Measurements from ENCODE around the gene COL28A1. TPM values are rescaled to one million over a fixed set of nuclear protein-coding genes. Genes with fewer than 3 reads are reported as not detected.

COL28A1 gene
- polyA plus RNA-seq, 1 experiment = 0.04 TPM

GRCh38 chr7:7569615-7570014, 33.9 kb upstream of the COL28A1 start:
- no peak for TF ChIP-seq CTCF (IDR thresholded peaks at IDR 0.05; ENCODE audit: insufficient read depth, low read depth, low read length)
- no peak for DNase-seq (ENCODE audit: low read depth)
- no peaks in the 10 kb centered on the region for H3K36me3 ChIP-seq (ENCODE audit: control insufficient read depth, insufficient read depth, low read length)
- no peak overlapping the region for H3K4me3 ChIP-seq (ENCODE audit: low read depth, low read length)
- no peaks in the 10 kb centered on the region for H3K27me3 ChIP-seq (ENCODE audit: control insufficient read depth, insufficient read depth, low read length)
- CTCF ChIA-PET = no interaction called here
- POLR2A ChIA-PET = no interaction called here

DNA sequence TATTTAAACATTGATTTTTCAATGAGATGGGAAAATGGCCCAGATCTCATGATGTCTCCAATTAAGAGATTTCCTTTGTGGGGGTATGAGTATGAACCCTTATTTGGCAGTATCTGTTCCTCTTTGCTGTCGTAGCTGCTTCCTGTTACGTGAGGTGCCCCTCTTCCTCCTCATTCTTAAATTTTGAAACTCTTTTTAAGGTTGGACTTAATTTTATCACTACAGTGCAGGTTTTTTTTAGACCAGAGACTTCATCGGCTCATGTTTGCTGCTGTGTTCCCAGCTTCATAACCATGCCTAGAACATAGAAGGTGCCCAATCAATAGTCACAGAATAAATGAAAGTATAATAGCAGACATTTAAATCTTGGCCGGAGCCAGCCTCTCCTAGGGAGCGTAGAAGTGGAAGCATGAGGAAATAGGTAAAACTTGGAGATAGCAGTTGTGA, 33.4 kb upstream of the COL28A1 start:
- POLR2A ChIA-PET = no interaction called here
- Histone ChIP-seq H3K27me3 (ENCODE audit: control insufficient read depth, insufficient read depth, low read length) (no peaks in the 10 kb centered on the region), H3K36me3 (ENCODE audit: control insufficient read depth, insufficient read depth, low read length) (no peaks in the 10 kb centered on the region), H3K4me3 (ENCODE audit: low read depth, low read length) (no peak overlapping the region)
- TF ChIP-seq CTCF (IDR thresholded peaks at IDR 0.05; ENCODE audit: insufficient read depth, low read depth, low read length) = no peak
- no peak for DNase-seq (ENCODE audit: low read depth)
- CTCF ChIA-PET = interaction anchor here (1.1 kb wide), 1 partner anchor 26 kb away, joined by 4 read pairs; no protein-coding TSS in a partner anchor

GRCh38 chr7:7568553-7568952, 32.9 kb upstream of the COL28A1 start:
- DNase-seq (ENCODE audit: low read depth) = no peak
- Histone ChIP-seq H3K4me3 (ENCODE audit: low read depth, low read length) (no peak overlapping the region), H3K27me3 (ENCODE audit: control insufficient read depth, insufficient read depth, low read length) (no peaks in the 10 kb centered on the region), H3K36me3 (ENCODE audit: control insufficient read depth, insufficient read depth, low read length) (no peaks in the 10 kb centered on the region)
- ChIA-PET CTCF (interaction anchor here (1.1 kb wide), 1 partner anchor 26 kb away, joined by 4 read pairs; no protein-coding TSS in a partner anchor), POLR2A (no interaction called here)
- TF ChIP-seq CTCF (IDR thresholded peaks at IDR 0.05; ENCODE audit: insufficient read depth, low read depth, low read length) = no peak

GRCh38 chr7:7567898-7568531, 32.3 kb upstream of the COL28A1 start:
- no peak for DNase-seq (ENCODE audit: low read depth)
- H3K4me3 ChIP-seq (ENCODE audit: low read depth, low read length) = peak overlapping the region; percentile 71
- no peaks in the 10 kb centered on the region for H3K27me3 ChIP-seq (ENCODE audit: control insufficient read depth, insufficient read depth, low read length)
- no peak for TF ChIP-seq CTCF (IDR thresholded peaks at IDR 0.05; ENCODE audit: insufficient read depth, low read depth, low read length)
- ChIA-PET CTCF (interaction anchor here (1.1 kb wide), 1 partner anchor 27 kb away, joined by 4 read pairs; no protein-coding TSS in a partner anchor), POLR2A (no interaction called here)
- no peaks in the 10 kb centered on the region for H3K36me3 ChIP-seq (ENCODE audit: control insufficient read depth, insufficient read depth, low read length)

DNA sequence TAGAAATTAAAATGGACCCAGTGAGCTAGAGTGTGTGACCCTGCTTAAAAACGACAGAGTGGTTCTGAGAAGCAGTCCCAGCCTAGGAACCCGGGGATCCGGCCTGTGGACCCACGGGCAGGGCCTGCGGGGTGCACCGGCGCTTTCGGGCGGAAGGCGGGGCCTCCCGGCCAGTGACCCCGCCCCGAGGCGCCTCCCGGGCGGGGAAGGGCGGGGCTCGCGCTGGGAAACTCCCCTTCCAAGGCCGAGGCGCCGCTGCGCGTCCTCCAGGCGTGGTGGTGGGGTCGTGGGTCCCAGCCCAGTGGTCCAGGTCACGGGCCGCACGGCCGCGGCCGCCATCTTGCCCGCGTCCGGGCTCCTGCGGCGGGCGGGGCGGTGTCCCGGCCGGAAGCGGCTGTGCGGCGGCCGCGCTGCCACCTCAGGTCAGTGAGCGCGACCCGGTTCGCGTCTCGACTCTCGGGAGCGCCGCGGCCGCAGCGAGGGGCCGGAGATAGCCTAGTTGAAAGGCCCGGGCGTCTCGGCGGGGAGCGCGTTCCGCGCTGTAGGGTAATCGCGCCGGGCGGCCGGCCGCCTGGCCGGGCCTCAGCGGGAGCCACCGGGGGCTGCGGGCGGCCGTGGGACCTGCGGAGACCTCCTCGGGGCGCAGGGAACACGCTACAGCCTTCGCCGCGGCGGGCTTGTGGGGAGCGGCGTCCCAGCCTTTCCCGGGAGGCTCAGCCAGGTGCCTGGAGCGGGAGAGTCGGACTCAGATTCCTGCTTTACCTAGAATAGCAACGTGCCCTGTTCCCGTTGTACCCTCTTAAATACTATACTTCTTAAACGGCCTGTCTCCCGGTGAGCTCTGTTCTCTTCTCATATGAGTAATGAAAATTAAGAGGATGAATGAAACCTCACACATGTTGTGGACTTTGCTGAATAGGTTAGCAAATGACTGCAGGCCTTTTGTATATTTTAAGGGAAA, 31.3 kb upstream of the COL28A1 start, which contains the start of gene MIOS:
TSS of gene MIOS (plus strand) at position 234 of the 961 bp plus-strand sequence. CDS start 5,592 bp downstream, outside the sequence.
- TF ChIP-seq CTCF (IDR thresholded peaks at IDR 0.05; ENCODE audit: insufficient read depth, low read depth, low read length) = no peak
- Histone ChIP-seq H3K4me3 (ENCODE audit: low read depth, low read length) (peak within 1 kb of the TSS; percentile 71), H3K36me3 (ENCODE audit: control insufficient read depth, insufficient read depth, low read length) (no peaks in the 10 kb centered on the region), H3K27me3 (ENCODE audit: control insufficient read depth, insufficient read depth, low read length) (no peaks in the 10 kb centered on the region)
- POLR2A ChIA-PET = no interaction called here
- no peak for DNase-seq (ENCODE audit: low read depth)
- CTCF ChIA-PET = no interaction called here

Measured in BJ (cell line).